ENCODE measurements around the gene C17orf100. TPM values are rescaled to one million over a fixed set of nuclear protein-coding genes. Genes with fewer than 3 reads are reported as not detected.

C17orf100 gene
- total and polyA plus RNA-seq, 2 of the 13 experiments (the other 11 are each of a cell fraction or from before 2014, with no cell fraction given) = 3.6 to 8.7 TPM

- TF ChIP-seq, protein P1, sequence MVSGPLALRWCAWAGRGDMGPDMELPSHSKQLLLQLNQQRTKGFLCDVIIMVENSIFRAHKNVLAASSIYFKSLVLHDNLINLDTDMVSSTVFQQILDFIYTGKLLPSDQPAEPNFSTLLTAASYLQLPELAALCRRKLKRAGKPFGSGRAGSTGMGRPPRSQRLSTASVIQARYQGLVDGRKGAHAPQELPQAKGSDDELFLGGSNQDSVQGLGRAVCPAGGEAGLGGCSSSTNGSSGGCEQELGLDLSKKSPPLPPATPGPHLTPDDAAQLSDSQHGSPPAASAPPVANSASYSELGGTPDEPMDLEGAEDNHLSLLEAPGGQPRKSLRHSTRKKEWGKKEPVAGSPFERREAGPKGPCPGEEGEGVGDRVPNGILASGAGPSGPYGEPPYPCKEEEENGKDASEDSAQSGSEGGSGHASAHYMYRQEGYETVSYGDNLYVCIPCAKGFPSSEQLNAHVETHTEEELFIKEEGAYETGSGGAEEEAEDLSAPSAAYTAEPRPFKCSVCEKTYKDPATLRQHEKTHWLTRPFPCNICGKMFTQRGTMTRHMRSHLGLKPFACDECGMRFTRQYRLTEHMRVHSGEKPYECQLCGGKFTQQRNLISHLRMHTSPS (CRISPR knock-in tag; IDR thresholded peaks at IDR 0.05; ENCODE audit: low read depth) = no peak
- TF ChIP-seq ZSCAN9 (CRISPR knock-in tag; IDR thresholded peaks at IDR 0.05; ENCODE audit: borderline replicate concordance) (no peak), RAD21 (CRISPR knock-in tag; IDR thresholded peaks at IDR 0.05) (peak; percentile 46; the same call in 1 of the 2 replicates), CTCF (CRISPR knock-in tag; IDR thresholded peaks at IDR 0.05) (peak; percentile 64)
Measured at GRCh38 chr17:6701719-6702118, 50.2 kb downstream of the C17orf100 start (continued).

GRCh38 chr17:6702567-6703215 is 51.1 kb downstream of the C17orf100 start:
- in situ Hi-C loops (cut with HindIII; ENCODE audit: extremely low pct_ligation_motif_present, low pct_unique_long_range_greater_than_20kb) = no loop called here
- DNase-seq (ENCODE audit: low spot score) (peak; percentile 35), FAIRE-seq (peak; percentile 66), ATAC-seq (peak; percentile 4; the same call in 2 of the 3 replicates)
- CTCF ChIA-PET (ENCODE audit: low intra/inter-chr PET ratio, low total read pairs) = interaction anchor here (1.2 to 2.9 kb wide), 2 partner anchors 11 to 37 kb away, joined by 3 to 14 read pairs; partner anchors contain the start of gene SLC13A5
- WGBS (ENCODE audit: low lambda C conversion rate) = 79% methylated on average over 13 of the region's 16 CpGs
- Histone ChIP-seq H3K9me3 (ENCODE audit: low read length) (no peaks in the 10 kb centered on the region), H4K20me1 (ENCODE audit: insufficient read depth, low read length) (no peaks in the 10 kb centered on the region), H3K36me3 (replicated peaks in 1 of 2; ENCODE audit: control insufficient read depth in 1 of 2, insufficient read depth in 2 of 2, low read length in 2 of 2) (peaks cover 26 to 28% of the 10 kb centered on the region in 2 experiments), H3K4me1 (ENCODE audit: insufficient read depth, low read length) (peaks cover 97% of the 10 kb centered on the region), H3K4me3 (replicated peaks in 1 of 3; ENCODE audit: insufficient read depth in 1 of 3, low read depth in 2 of 3, low read length in 3 of 3) (no peak overlapping the region), H3K4me2 (ENCODE audit: low read depth, low read length) (peak overlapping the region; percentile 25), H2AFZ (ENCODE audit: low read length) (no peak overlapping the region), H3K27me3 (ENCODE audit: control insufficient read depth in 1 of 2, insufficient read depth in 2 of 2, low read length in 2 of 2) (no peaks in the 10 kb centered on the region), H3K27ac (ENCODE audit: extremely low read length, insufficient read depth, low read length) (peak overlapping the region; percentile 97), H3K79me2 (ENCODE audit: insufficient read depth, low read length) (peaks cover 11% of the 10 kb centered on the region), H3K9ac (ENCODE audit: insufficient read depth, low read depth, low read length) (peak overlapping the region; percentile 32; the same call in 1 of the 2 replicates)
- intact Hi-C loops (cut with micrococcal nuclease; ENCODE audit: unreplicated experiment) = no loop called here
- no TSS peak for BruUV-seq (replicated peaks)
- POLR2A ChIA-PET = interaction anchor here (1.4 to 11.0 kb wide), 7 partner anchors 10 to 412 kb away, joined by 5 to 419 read pairs (median 33); partner anchors contain the start of genes ASGR2 and SLC13A5
- TF ChIP-seq PPARG (CRISPR knock-in tag; conservative IDR thresholded peaks at IDR 0.05) (no peak), ZNF709 (CRISPR knock-in tag; IDR thresholded peaks at IDR 0.05) (no peak), ZNF703 (CRISPR knock-in tag; IDR thresholded peaks at IDR 0.05; ENCODE audit: borderline replicate concordance) (no peak), ZNF552 (CRISPR knock-in tag; IDR thresholded peaks at IDR 0.05; ENCODE audit: borderline replicate concordance) (no peak), ZNF781 (CRISPR knock-in tag; IDR thresholded peaks at IDR 0.05; ENCODE audit: borderline replicate concordance, not compliant biosample characterization) (no peak), SIX1 (CRISPR knock-in tag; IDR thresholded peaks at IDR 0.05; ENCODE audit: borderline replicate concordance) (no peak), EZH2 (conservative IDR thresholded peaks at IDR 0.05; ENCODE audit: low read depth, low read length) (no peak)
- TF ChIP-seq, protein P2, sequence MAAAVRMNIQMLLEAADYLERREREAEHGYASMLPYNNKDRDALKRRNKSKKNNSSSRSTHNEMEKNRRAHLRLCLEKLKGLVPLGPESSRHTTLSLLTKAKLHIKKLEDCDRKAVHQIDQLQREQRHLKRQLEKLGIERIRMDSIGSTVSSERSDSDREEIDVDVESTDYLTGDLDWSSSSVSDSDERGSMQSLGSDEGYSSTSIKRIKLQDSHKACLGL (CRISPR knock-in tag; IDR thresholded peaks at IDR 0.05) = no peak
- TF ChIP-seq, protein P3, sequence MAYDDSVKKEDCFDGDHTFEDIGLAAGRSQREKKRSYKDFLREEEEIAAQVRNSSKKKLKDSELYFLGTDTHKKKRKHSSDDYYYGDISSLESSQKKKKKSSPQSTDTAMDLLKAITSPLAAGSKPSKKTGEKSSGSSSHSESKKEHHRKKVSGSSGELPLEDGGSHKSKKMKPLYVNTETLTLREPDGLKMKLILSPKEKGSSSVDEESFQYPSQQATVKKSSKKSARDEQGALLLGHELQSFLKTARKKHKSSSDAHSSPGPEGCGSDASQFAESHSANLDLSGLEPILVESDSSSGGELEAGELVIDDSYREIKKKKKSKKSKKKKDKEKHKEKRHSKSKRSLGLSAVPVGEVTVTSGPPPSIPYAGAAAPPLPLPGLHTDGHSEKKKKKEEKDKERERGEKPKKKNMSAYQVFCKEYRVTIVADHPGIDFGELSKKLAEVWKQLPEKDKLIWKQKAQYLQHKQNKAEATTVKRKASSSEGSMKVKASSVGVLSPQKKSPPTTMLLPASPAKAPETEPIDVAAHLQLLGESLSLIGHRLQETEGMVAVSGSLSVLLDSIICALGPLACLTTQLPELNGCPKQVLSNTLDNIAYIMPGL (CRISPR knock-in tag; IDR thresholded peaks at IDR 0.05; ENCODE audit: borderline replicate concordance in 1 of 2, low read depth in 1 of 2) = no peak
